DMS153 treated with DMSO at 0.1 percent for 48 hours (cell line): Measurements from ENCODE around the gene HNRNPC.
"Not testable (repeated sequence)": the region's sequence is repeated elsewhere in the genome, so short reads cannot be mapped to it uniquely, and the experiment has no call there.

Source experiments
- DNase-seq: peaks from one replicate; lab custom pipeline; 2025; ENCODE audit not compliant: unreplicated experiment; lab: John Stamatoyannopoulos, UW

The HNRNPC gene

DNA sequence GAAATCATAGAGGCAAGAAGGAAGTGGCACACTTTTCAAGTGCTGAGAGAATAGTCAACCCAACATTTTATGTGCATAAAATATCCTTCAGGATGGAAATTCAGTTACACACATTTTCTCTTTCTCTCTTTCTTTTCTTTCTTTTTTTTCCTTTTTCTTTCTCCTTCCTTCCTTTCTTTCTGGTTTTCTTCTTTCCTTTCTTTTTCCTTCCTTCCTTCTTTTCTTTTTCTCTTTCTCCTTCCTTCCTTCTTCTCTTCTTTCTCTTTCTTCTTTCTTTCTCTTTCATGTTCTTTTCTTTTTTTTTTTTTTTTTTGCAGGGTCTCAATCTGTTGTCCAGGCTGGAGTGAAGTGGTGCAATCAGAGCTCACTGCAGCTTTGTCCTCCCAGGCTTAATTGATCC, 74.6 kb downstream of the HNRNPC start:
- DNase-seq: no peak

DNA sequence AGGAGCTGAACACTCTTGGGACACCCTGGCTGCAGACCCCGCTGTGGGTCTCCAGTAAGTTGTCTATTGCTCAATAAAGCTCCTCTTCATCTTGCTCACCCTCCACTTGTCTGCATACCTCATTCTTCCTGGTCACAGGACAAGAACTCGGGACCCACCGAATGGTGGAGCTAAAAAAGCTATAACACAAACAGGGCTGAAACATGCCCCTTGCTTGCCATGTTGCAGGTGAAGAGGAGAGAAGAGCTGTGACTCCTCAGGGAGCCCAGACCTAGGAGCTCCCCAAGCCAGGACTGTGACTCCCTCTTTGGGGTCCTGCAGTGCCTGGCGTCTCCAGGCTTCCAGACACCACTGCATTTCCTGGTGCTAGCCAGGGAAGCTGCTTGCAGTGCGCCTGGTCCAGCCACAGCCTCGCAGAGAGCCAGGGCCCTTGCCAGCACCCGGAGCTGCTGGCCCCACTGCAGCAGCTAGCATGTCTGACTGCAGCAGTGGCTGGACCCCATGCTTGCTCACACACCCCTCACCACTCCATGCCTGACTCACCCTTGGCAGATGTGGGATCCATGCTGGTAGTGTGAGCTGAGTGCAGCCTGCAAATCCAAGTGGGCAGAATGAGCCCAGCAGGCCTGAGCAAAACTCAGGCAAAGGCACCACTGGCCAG, 76.2 kb downstream of the HNRNPC start:
- no peak for DNase-seq

DNA sequence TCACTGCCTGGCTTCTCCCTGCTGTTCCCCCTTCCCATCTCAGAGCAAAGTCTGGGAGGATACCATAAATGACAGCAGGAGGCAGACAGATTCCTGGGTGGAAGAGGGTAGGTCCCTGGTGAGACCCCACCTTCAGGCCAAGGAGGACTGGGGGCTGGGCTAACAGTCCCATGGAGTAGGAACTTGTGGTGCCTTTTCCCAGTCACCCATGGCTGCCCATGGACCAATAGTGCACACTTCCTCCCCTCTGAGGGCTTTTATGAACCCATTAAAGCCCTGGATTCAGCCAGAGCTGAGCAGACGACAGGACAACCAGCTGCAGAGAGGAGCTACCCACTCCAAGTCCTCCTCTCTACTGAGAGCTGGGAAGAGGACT, 76.8 kb downstream of the HNRNPC start:
- no peak for DNase-seq

DNA sequence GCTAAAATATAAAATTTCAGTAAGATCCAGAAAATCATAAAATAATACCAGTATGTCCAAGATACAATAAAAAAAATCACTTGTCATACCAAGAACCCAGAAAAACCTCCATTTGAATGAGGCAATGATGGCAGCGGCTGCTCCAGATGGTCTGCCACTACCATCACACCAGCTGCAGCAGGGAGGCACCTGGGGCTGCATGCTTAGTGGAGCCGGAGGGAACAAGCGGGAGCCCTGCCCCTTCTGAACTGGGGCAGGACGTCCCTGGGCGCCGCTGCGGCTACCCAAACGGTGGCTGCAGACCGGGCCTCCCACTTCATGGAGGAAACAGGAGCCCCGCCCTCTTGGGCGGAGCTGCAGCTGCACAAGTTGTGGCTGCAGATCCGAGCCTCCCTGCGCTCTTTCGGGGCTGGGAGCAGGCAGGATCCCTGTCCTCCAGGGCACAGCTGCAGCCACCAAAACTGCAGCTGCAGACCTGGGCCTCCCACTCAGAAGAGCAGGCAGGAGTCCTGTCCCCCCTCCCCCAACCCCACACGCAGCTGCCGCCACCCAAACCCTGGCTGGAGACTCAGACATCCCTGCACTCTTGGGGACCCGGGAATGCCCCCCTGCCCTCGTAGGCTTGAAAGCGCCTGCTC, 77.3 kb downstream of the HNRNPC start:
- peak; percentile 46 for DNase-seq

DNA sequence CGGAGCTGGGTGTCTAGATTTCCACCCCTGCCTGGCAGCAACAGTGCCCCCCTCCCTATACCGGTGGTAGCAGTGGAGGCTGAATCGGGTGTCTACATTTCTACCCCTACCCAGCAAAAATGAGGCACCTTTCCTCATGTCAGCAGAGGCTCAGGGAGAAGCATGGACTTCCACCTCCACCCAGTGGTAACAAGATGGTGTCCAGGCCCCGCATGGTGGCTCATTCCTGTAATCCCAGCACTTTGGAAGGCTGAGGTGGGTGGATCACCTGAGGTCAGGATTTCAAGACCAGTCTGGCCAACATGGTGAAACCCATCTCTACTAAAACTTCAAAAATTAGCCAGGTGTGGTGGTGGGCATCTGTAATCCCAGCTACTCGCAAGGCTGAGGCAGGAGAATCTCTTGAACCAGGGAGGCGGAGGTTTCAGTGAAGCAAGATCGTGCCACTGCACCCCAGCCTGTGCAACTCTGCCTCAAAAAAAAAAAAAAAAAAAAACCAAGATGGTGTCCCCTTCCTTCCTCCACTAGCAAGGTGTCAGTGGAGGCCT, 77.9 kb downstream of the HNRNPC start:
- DNase-seq: no peak

DNA sequence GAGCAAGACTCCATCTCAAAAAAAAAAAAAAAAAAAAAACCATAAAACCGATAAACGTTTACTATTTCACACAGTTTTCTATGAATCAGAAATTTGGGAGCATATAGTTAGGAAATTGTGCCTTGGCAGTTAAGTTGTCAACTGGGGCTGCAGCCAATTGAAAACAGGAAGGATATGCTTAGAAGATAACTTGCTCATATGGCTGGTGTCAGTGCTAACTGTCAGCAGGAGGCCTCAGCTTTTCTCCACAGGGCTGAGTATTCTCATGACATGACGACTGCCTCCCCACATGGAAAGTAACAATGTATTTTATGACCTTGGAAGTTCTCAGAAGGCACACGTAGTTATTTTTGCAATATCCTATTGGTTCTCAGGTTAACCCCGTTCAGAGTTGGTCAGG, 83.8 kb downstream of the HNRNPC start:
- DNase-seq: no peak

DNA sequence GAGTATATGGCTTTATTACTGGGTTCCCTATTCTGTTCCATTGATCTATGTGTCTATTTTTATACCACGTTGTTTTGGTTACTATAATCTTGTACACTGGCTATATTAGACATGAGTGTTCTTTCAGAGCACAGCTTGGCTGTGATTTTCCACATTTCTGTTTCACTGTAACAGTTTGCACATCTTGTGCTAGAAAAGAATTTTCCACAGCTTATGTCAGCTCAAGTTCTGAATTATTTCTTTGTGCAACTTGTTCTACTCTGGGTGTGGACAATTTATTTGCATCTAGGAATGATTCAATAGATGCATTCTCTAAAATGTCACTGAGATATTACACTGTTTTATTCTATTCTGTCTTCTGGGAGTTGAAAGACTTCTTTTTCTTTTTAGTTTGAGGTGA, 85.0 kb downstream of the HNRNPC start:
- DNase-seq: no peak

DNA sequence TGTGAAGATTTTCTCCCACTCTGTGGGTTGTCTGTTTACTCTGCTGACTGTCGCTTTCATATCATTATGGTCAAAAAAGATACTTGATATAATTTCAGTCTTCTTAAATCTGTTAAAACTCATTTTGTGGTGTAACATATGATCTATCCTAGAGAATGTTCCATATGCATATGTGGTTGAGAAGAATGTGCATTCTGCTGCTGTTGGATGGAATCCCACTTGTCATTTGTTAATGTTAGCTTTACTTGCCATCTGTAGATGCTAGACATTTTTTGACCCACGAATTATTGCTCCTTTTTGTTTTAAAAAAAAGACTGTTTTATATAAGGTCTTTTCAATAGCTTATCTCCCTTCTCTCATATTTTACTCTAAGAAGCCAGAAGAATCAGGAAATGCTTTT, 87.1 kb downstream of the HNRNPC start:
- no peak for DNase-seq

DNA sequence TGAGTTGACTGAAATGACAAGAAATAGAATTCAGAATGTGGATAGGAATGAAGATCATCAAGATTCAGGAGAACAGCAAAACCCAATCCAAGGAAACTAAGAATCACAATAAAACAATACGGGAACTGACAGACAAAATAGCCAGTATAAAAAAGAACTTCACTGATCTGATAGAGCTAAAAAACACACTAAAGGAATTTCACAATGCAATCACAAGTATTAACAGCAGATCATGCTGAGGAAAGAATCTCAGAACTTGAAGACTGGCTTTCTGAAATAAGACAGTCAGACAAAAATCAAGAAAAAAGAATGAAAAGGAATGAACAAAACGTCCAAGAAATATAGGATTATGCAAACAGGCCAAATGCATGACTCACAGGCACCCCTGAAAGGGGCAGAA, 98.1 kb downstream of the HNRNPC start:
- no peak for DNase-seq

DNA sequence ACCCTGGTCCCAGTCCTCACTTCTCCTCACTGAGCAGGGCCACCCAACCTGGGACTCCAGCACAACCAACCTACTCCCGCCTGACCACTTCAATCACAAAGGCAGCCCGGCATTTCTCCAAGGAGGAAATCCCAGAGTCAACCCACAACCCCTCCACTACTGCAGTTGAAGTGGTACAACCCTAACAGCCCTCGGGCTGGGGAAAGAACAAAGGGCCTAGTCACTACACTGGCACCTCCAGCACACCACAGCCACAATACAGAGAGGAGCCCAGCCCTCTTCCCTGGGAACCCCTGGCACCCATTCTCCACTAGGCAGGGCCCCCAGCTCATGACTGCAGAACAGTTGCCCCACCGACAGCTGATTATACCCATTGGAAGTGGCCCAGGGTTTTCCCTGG, 99.7 kb downstream of the HNRNPC start:
- no peak for DNase-seq

DNA sequence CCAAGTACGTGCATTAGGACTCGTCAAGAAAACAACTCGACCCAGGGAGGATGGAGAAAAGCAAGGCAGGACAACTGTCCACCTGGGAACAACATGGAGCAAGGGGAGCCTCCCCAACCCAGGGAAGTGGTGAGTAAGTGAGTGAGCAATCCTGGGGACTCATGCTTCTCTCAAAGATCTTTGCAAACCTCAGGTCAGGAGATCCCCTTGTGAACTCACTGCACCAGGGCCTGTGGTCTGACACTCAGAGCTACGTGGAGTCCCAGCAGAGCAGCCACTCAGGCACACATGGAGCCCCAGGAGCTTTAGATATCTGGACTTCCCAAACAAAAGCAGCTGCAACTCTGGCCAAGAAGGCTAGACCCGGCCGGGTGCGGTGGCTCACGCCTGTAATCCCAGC, 101.2 kb downstream of the HNRNPC start:
- DNase-seq: no peak

DNA sequence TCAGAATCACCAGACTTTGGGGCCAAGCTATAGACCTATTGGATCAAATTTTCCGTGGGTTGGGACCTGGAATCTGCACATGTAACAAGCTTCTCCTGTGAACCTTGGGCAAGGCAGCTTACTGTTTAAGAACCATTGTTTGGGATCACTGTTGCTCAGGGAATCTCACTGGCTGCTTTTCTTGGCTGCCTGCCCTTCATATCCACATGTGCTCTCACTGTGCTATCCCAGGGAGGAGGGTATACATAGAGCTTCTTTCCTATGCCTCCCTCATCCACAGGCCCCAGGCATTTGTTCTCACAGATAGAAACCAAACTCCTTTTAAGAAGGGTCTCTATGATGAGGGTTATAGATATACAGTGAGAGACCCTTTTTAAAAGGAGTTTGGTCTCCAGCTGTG, 103.6 kb downstream of the HNRNPC start:
- not testable (repeated sequence) for DNase-seq

DNA sequence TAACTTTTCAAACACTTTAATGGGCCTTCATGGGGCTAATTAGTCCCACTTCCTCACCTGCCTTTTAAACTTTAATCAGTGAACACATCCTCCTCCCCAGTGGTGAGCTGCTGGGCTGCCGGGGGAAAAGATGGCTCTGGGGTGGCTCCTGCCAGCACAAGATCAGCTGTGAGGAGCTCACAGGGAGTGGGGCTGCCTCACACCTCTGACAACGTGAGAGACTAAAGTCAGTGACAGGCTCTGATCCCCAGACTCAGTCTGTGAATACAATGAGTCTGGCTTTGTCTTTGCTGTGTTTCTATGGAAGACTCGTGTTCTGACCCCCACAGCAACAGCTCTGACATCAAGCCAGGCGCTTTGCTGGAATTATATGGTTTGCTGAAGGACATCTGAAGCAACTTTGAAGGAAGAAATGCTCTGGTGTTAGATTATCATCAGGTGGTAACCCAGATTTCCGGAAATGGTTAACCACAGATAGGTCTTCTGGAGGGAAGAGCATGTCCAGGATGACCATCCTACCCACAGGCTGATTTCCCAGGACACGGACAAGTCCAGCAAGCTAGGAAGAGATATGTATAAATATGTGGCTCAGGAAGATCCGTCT, 104.1 kb downstream of the HNRNPC start:
- not testable (repeated sequence) for DNase-seq

DNA sequence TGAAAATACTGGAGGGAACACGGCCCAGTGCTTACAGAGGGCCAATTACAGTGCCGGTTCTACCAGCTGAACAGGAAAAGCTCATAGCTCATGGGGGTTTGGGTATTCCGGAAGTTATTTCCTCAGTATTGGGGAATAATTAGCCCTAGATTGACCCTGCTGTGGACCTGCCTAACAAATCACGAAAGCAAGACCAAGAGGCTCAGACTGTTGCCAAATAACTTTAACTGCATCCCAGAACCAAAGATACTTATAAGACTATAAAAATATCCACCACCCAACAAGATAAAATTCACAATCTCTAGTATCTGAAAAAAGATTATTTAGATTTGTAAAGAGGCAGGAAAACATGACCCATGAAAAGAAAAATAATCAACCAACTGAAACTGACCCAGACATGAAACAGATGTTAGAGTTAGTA, 105.4 kb downstream of the HNRNPC start:
- DNase-seq: no peak

DNA sequence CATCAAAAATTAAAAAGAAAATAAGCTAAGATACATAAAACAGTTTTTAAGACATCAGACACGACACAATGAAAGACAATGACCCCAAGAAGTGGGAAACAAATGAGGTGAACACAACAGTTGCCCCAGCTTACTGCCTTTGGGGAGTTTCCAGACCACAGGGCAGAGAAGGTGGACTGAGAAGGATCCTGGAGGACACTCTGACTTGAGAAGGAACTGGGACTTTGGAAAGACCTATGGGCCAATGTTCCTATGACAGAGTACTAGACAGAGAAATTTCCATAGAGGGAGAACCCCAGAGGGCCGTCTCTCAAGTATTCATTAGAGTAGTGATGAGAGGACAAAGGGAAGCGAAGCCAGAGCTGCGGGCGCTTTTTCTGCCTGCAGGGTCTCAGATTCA, 107.2 kb downstream of the HNRNPC start:
- DNase-seq: no peak

DNA sequence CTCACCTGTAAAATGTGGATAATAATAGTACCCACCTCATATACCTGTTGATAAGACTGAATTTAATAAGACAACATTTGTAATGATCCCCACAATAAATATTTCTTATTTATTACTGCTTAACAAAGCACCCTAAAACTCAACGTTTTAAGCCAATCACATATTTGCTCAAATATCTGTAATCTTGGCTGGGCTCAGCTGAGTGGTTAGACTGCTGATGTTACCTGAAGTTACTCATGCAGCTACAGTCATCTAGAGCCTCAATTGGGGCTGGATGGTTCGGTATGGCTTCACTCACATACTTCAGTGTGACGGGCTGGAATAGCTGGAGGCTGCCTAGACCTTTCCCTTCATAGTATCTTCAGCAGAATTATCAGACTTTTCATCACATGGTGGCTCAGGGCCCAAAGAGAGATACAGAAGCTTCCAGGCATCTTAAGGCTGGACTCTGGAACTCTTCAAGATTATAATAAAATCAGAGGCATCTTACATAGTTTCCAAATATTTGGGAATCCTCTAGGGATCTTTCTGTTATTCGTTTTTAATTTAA, 109.1 kb downstream of the HNRNPC start:
- DNase-seq: no peak
